Measurements from ENCODE around the gene KLK12. TPM values are rescaled to one million over a fixed set of nuclear protein-coding genes. Genes with fewer than 3 reads are reported as not detected.

The KLK12 gene
- total RNA-seq, 2 experiments from 2014 or later = not detected

GRCh38 chr19:51015691-51016267, 19.0 kb downstream of the KLK12 start:
- H3K36me3 Mint-ChIP-seq (ENCODE audit: low read depth) = no peaks in the 10 kb centered on the region
- no peak overlapping the region for H3K27ac Mint-ChIP-seq
- H3K27ac ChIP-seq (ENCODE audit: low read depth in 1 of 2, low read length in 2 of 2) = no peak overlapping the region
- H3K27me3 Mint-ChIP-seq = peaks cover 78% of the 10 kb centered on the region
- H3K4me1 ChIP-seq (ENCODE audit: insufficient read depth, low read length) = peaks cover 27% of the 10 kb centered on the region
- POLR2A ChIA-PET = no interaction called here
- H3K9me3 ChIP-seq (ENCODE audit: control insufficient read depth in 1 of 2, insufficient read depth in 1 of 2, low read length in 2 of 2) = peaks cover 0 to 36% of the 10 kb centered on the region in 2 experiments
- H3K9me3 Mint-ChIP-seq = no peaks in the 10 kb centered on the region
- no peaks in the 10 kb centered on the region for H3K36me3 ChIP-seq (ENCODE audit: insufficient read depth, low read length)
- no peak overlapping the region for H3K4me3 ChIP-seq (ENCODE audit: low read length)
- H3K27me3 ChIP-seq (ENCODE audit: control insufficient read depth in 1 of 2, insufficient read depth in 2 of 2, low read length in 2 of 2) = peaks cover 37 to 41% of the 10 kb centered on the region in 2 experiments
- intact Hi-C loops (cut with DNase I, micrococcal nuclease) = no loop called here
- H3K4me3 Mint-ChIP-seq = no peak overlapping the region
- CTCF ChIA-PET = no interaction called here
- H3K4me1 Mint-ChIP-seq (ENCODE audit: low read depth) = peaks cover 16% of the 10 kb centered on the region
- no peak for TF ChIP-seq CTCF (IDR thresholded peaks at IDR 0.05)
- no peak for DNase-seq
- no peak for ATAC-seq (ENCODE audit: poor library complexity)

GRCh38 chr19:51014242-51014641, 20.6 kb downstream of the KLK12 start:
- no peak for TF ChIP-seq CTCF (IDR thresholded peaks at IDR 0.05)
- Histone ChIP-seq H3K27ac (ENCODE audit: low read depth in 1 of 2, low read length in 2 of 2) (no peak overlapping the region), H3K4me1 (ENCODE audit: insufficient read depth, low read length) (peaks cover 21% of the 10 kb centered on the region), H3K27me3 (ENCODE audit: control insufficient read depth in 1 of 2, insufficient read depth in 2 of 2, low read length in 2 of 2) (peaks cover 32 to 39% of the 10 kb centered on the region in 2 experiments), H3K4me3 (ENCODE audit: low read length) (no peak overlapping the region), H3K9me3 (ENCODE audit: control insufficient read depth in 1 of 2, insufficient read depth in 1 of 2, low read length in 2 of 2) (peaks cover 0 to 30% of the 10 kb centered on the region in 2 experiments), H3K36me3 (ENCODE audit: insufficient read depth, low read length) (no peaks in the 10 kb centered on the region)
- Mint-ChIP-seq H3K4me3 (no peak overlapping the region), H3K27me3 (peaks cover 83% of the 10 kb centered on the region), H3K4me1 (ENCODE audit: low read depth) (peaks cover 15% of the 10 kb centered on the region), H3K27ac (no peak overlapping the region), H3K9me3 (no peaks in the 10 kb centered on the region), H3K36me3 (ENCODE audit: low read depth) (no peaks in the 10 kb centered on the region)
- CTCF ChIA-PET = no interaction called here
- intact Hi-C loops (cut with DNase I, micrococcal nuclease) = no loop called here
- POLR2A ChIA-PET = no interaction called here
- ATAC-seq (ENCODE audit: poor library complexity) (no peak), DNase-seq (no peak)

- H3K27ac Mint-ChIP-seq = no peak overlapping the region
- H3K36me3 ChIP-seq (ENCODE audit: insufficient read depth, low read length) = no peaks in the 10 kb centered on the region
- peaks cover 8% of the 10 kb centered on the region for H3K4me1 Mint-ChIP-seq (ENCODE audit: low read depth)
- peaks cover 12% of the 10 kb centered on the region for H3K4me1 ChIP-seq (ENCODE audit: insufficient read depth, low read length)
- peaks cover 23 to 39% of the 10 kb centered on the region in 2 experiments for H3K27me3 ChIP-seq (ENCODE audit: control insufficient read depth in 1 of 2, insufficient read depth in 2 of 2, low read length in 2 of 2)
- TF ChIP-seq CTCF (IDR thresholded peaks at IDR 0.05) = no peak
- no peak overlapping the region for H3K27ac ChIP-seq (ENCODE audit: low read depth in 1 of 2, low read length in 2 of 2)
- H3K9me3 Mint-ChIP-seq = no peaks in the 10 kb centered on the region
- no peak overlapping the region for H3K4me3 ChIP-seq (ENCODE audit: low read length)
- POLR2A ChIA-PET = no interaction called here
- intact Hi-C loops (cut with DNase I, micrococcal nuclease) = no loop called here
- H3K9me3 ChIP-seq (ENCODE audit: control insufficient read depth in 1 of 2, insufficient read depth in 1 of 2, low read length in 2 of 2) = peaks cover 0 to 18% of the 10 kb centered on the region in 2 experiments
- ATAC-seq (ENCODE audit: poor library complexity) (no peak), DNase-seq (no peak)
- CTCF ChIA-PET = no interaction called here
- no peaks in the 10 kb centered on the region for H3K36me3 Mint-ChIP-seq (ENCODE audit: low read depth)
- peaks cover 77% of the 10 kb centered on the region for H3K27me3 Mint-ChIP-seq
- no peak overlapping the region for H3K4me3 Mint-ChIP-seq
Observed at GRCh38 chr19:51012661-51013190, 22.1 kb downstream of the KLK12 start.
